Measurements from ENCODE around the gene PROSER2.

DNA sequence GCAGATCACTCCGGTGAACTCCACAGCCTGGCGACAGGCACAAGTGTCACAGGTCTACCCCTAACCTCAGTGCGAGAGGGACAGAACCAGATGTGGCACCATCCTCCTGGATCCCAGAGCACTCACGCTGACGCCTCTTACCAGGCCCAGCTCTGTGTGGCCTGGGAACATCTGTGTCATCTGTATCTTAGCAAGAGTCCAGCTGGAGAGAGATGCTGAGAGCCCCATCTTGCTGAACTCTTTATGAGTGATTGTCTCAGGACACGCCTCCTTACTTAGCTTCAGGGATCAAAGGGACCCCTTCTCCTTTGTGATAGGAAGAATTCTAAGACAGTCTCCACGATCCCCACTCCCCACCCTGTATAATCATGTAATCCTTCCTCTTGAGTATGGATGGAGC, 10.0 kb upstream of the PROSER2 start:
- TF ChIP-seq ZNF274 (IDR thresholded peaks at IDR 0.05; ENCODE audit: low read depth, low read length) (no peak), SUZ12 (IDR thresholded peaks at IDR 0.05; ENCODE audit: extremely low read depth, insufficient read depth, insufficient read length) (no peak), YY1 (IDR thresholded peaks at IDR 0.05; ENCODE audit: insufficient read depth, insufficient read length) (no peak)
